ENCODE results near the gene EIF3D. TPM values are rescaled to one million over a fixed set of nuclear protein-coding genes. Genes with fewer than 3 reads are reported as not detected.

EIF3D gene
- total and polyA plus RNA-seq, 9 of the 15 experiments (the other 6 are each of a cell fraction or from before 2014, with no cell fraction given) = 191 to 422 (median 279) TPM

DNA sequence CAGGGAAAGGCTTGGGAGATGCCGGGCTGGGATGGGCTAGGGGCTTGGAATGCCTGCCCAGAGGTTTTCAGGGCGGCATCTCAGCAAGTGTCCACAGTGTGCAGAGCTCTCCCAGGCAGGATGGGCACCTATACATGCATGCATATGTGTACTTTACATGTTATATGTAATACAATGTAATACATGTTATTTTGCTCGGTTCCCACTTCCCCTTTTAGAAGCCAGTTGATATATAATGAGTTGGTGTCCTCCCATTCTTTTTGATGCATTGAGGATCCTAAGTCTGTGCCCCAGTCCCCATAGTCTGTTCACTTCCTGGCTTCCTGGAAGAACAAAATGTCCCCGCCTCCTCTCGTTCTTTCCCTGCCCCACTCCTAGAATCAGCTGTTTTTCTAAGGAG is 20.1 kb upstream of the EIF3D start:
- ATAC-seq (no peak), FAIRE-seq (no peak), DNase-seq (ENCODE audit: extremely low read depth in 1 of 4, low spot score in 3 of 4) (no peak)
- no peaks in the 10 kb centered on the region for H3K9me3 ChIP-seq (replicated peaks; ENCODE audit: control insufficient read depth, insufficient read depth, low read depth, low read length)
- H3K4me2 ChIP-seq (ENCODE audit: insufficient read depth, low read length) = no peak overlapping the region
- H4K20me1 ChIP-seq (replicated peaks; ENCODE audit: control insufficient read depth, insufficient read depth, low read length) = no peaks in the 10 kb centered on the region
- intact Hi-C loops (cut with micrococcal nuclease) = loop anchor here (5.0 kb wide), 2 partner anchors 223 to 428 kb away; no protein-coding TSS in a partner anchor
- no peak overlapping the region for H3K27ac ChIP-seq (ENCODE audit: extremely low read depth, low read depth, low read length)
- TF ChIP-seq SMC3 (conservative IDR thresholded peaks at IDR 0.05; ENCODE audit: insufficient read depth, low read depth, low read length) (no peak), TRIM28 (IDR thresholded peaks at IDR 0.05) (no peak), NR4A1 (CRISPR knock-in tag; IDR thresholded peaks at IDR 0.05) (no peak), NR4A1 (tag; IDR thresholded peaks at IDR 0.05) (no peak), TAL1 (IDR thresholded peaks at IDR 0.05) (no peak), RBM22 (IDR thresholded peaks at IDR 0.05; ENCODE audit: low read depth, low read length, poor library complexity, severe bottlenecking) (no peak), TEAD4 (IDR thresholded peaks at IDR 0.05; ENCODE audit: low read length) (no peak), TEAD4 (CRISPR knock-in tag; IDR thresholded peaks at IDR 0.05; ENCODE audit: borderline replicate concordance) (no peak), STAT6 (CRISPR knock-in tag; IDR thresholded peaks at IDR 0.05) (no peak), PHB (CRISPR knock-in tag; IDR thresholded peaks at IDR 0.05) (no peak), ZNF785 (CRISPR knock-in tag; IDR thresholded peaks at IDR 0.05) (no peak), ETV1 (tag; conservative IDR thresholded peaks at IDR 0.05; ENCODE audit: low read depth) (no peak), ZNF75A (CRISPR knock-in tag; IDR thresholded peaks at IDR 0.05) (no peak), ERF (CRISPR knock-in tag; IDR thresholded peaks at IDR 0.05) (no peak), MTA3 (IDR thresholded peaks at IDR 0.05; ENCODE audit: borderline replicate concordance) (no peak), TAF15 (IDR thresholded peaks at IDR 0.05; ENCODE audit: low read depth, low read length) (no peak), CUX1 (CRISPR knock-in tag; IDR thresholded peaks at IDR 0.05) (no peak), ILF3 (IDR thresholded peaks at IDR 0.05; ENCODE audit: borderline replicate concordance) (no peak)
- ChIA-PET CTCF (ENCODE audit: low intra/inter-chr PET ratio) (interaction anchor here (3.1 kb wide), 1 partner anchor 307 kb away, joined by 20 read pairs; no protein-coding TSS in a partner anchor), POLR2A (no interaction called here)
- 27% methylated on average over 3 of the region's 5 CpGs for WGBS (ENCODE audit: insufficient coverage, low coverage, missing lambda C conversion rate)
- no peak overlapping the region for H3K4me3 ChIP-seq
- H3K9me1 ChIP-seq (ENCODE audit: control insufficient read depth, insufficient read depth, low read length) = no peaks in the 10 kb centered on the region
- no TSS peak for BruUV-seq (replicated peaks)
- no peak overlapping the region for H2AFZ ChIP-seq (ENCODE audit: low read depth, low read length)
- H3K4me1 ChIP-seq (replicated peaks in 1 of 2; ENCODE audit: control insufficient read depth in 2 of 2, insufficient read depth in 2 of 2, low read length in 2 of 2) = peaks cover 5 to 11% of the 10 kb centered on the region in 2 experiments; a peak in 4 of 5 replicates
- H3K36me3 ChIP-seq (ENCODE audit: control insufficient read depth, insufficient read depth, low read length) = no peaks in the 10 kb centered on the region
- no peaks in the 10 kb centered on the region for H3K79me2 ChIP-seq (ENCODE audit: control insufficient read depth, insufficient read depth, low read length)
- H3K27me3 ChIP-seq (ENCODE audit: control insufficient read depth in 2 of 2, insufficient read depth in 2 of 2, low read length in 2 of 2) = peaks cover 13 to 27% of the 10 kb centered on the region in 2 experiments; a peak in 4 of 5 replicates
- no peak overlapping the region; a peak in 1 of 4 replicates for H3K9ac ChIP-seq (ENCODE audit: insufficient read depth in 1 of 2, low read depth in 2 of 2, low read length in 2 of 2)
- in situ Hi-C loops (cut with MboI) = loop anchor here (10.0 kb wide), 1 partner anchor 316 kb away; the partner anchor contains the start of gene NCF4

All from K562 (cell line).